NCI-H1417 (cell line): ENCODE results near the gene PPP3CA.
A peak's percentile ranks its signal among the peaks of the same experiment; 100 is the strongest.
"Not testable (repeated sequence)": the region's sequence is repeated elsewhere in the genome, so short reads cannot be mapped to it uniquely, and the experiment has no call there.

Source experiments
- DNase-seq, 3 experiments: peaks; one replicate each; lab custom pipeline; 2025; lab: John Stamatoyannopoulos, UW

Gene PPP3CA

GRCh38 chr4:101141230-101141629, 206.1 kb downstream of the PPP3CA start:
- DNase-seq = no peak

- peak in 2 of 3 experiments; percentile 9 to 39 for DNase-seq
These were observed 207.1 kb downstream of the PPP3CA start for GRCh38 chr4:101140228-101140627.

- peak; percentile 31 to 92 (median 69) for DNase-seq
These were observed 210.7 kb downstream of the PPP3CA start for GRCh38 chr4:101136373-101137370.

GRCh38 chr4:101135371-101136010, 211.8 kb downstream of the PPP3CA start:
- DNase-seq = no peak

- not testable (repeated sequence) for DNase-seq
These were observed 216.3 kb downstream of the PPP3CA start for GRCh38 chr4:101131058-101131457.

GRCh38 chr4:101128898-101129297, 218.4 kb downstream of the PPP3CA start:
- DNase-seq = not testable (repeated sequence)

GRCh38 chr4:101128473-101128872, 218.9 kb downstream of the PPP3CA start:
- DNase-seq = no peak

- DNase-seq = no peak
These were observed 220.0 kb downstream of the PPP3CA start for GRCh38 chr4:101127176-101127790.

GRCh38 chr4:101126059-101126458, 221.3 kb downstream of the PPP3CA start:
- DNase-seq = no peak

- no peak for DNase-seq
These were observed 222.0 kb downstream of the PPP3CA start for GRCh38 chr4:101125045-101125942.

GRCh38 chr4:101123231-101123630, 224.1 kb downstream of the PPP3CA start:
- no peak for DNase-seq

GRCh38 chr4:101122019-101122418, 225.3 kb downstream of the PPP3CA start:
- no peak for DNase-seq

- no peak for DNase-seq
These were observed 228.2 kb downstream of the PPP3CA start for GRCh38 chr4:101119141-101119540.

- no peak for DNase-seq
These were observed 228.7 kb downstream of the PPP3CA start for GRCh38 chr4:101118617-101119016.

- DNase-seq = no peak
These were observed 231.4 kb downstream of the PPP3CA start for GRCh38 chr4:101115887-101116286.

- no peak for DNase-seq
These were observed 232.4 kb downstream of the PPP3CA start for GRCh38 chr4:101114936-101115372.

- no peak for DNase-seq
These were observed 242.8 kb downstream of the PPP3CA start for GRCh38 chr4:101104312-101105052.

GRCh38 chr4:101103381-101104142, 243.8 kb downstream of the PPP3CA start:
- no peak for DNase-seq

GRCh38 chr4:101102114-101102742, 245.1 kb downstream of the PPP3CA start:
- DNase-seq = no peak
